Anterior cingulate cortex (tissue), 58 donors: Measurements from ENCODE around the gene STPG1.
A peak's percentile ranks its signal among the peaks of the same experiment; 100 is the strongest.

Experiments used
- DNase-seq, 58 donors: peaks; one replicate each; lab custom pipeline; 2025; lab: John Stamatoyannopoulos, UW

Gene STPG1

DNA sequence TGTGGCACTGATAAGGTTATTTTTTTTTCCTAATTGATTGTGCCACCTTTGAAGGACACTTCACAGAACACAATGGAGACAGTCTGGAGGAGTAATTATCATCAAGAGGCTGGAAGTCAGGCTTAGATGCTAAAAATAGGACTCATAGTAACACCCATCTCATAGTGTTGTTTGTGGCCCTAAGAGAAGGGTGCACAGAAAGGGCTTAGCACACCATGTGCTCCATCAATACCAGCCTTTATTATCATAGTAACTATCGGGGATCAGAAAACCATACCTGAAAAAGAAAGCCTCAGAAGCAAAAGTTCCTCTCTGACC lies 13.9 kb upstream of the STPG1 start:
- no peak for DNase-seq

DNA sequence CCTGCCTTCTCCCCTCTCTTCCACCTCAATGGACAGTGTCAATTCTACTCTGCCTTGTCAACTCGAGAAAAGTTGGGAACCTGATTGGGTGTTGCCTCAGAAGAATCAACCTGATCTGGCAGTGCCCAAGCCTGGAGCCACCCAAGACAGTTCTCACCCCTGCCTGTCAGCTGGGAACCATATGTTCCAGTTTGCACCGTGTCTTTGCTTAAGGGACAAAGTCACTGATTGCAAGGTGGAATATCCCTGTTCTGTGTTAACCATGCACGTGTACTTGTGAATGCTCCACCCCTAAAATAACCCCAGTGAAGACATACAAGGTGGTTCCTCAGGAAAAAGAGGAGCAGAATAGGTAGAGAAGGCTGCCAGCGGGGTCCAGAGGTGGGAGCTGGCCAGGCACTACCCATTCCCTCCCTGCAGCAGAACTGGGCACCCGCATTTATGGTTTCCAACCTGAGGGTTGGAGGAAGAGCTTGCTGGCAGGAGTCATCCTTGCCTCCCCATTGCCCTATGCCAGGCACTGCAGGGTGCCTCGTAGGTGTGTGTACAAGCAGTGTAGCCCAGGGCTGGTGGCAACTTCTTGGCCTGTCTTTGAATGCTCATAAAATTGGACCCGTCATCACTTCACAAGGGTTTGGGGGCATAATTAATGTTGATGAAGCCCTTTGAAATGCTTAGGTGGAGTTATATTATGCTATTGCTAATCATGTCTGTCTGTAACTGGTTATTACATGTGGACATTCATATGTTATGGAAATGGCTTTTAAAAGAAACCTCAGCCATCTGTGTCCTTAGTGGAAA lies 13.4 kb upstream of the STPG1 start:
- no peak for DNase-seq

DNA sequence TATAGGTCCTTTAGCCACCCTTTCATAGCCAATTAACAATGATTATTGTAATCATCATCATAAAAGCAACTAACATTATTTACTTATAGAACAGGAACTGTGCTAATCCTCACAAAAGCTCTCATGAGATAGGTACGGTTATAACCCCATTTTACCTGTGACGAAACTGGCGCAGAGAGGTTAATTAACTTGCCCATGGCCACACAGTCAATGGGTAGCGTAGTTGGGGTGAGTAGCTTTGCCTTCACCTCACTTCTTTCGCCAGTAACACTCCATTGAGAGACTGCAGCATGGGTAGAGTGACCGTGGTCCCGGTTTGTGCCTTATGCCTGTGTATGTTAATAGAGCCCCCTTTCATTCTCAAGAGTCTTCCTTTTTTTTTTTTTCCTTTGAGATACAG lies 12.3 kb upstream of the STPG1 start:
- no peak for DNase-seq

DNA sequence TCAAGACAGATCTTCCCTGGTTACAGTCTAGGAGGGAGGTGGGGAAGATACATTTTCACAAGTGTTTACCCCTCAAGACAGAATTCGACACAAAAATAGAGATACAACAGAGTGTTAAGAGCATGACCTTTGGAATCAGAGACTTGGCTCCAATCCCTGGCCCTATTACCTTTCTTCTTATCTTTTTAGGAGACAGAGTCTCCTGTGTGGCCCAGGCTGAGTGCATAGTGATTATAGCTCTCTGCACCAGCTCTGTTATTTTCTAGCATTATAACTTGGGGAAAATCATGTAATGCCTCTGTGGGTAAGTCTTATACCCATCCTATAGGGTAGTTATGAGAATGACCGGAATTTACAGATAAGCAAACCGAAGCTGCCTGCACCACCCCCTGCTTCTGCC lies 11.9 kb upstream of the STPG1 start:
- no peak for DNase-seq

DNA sequence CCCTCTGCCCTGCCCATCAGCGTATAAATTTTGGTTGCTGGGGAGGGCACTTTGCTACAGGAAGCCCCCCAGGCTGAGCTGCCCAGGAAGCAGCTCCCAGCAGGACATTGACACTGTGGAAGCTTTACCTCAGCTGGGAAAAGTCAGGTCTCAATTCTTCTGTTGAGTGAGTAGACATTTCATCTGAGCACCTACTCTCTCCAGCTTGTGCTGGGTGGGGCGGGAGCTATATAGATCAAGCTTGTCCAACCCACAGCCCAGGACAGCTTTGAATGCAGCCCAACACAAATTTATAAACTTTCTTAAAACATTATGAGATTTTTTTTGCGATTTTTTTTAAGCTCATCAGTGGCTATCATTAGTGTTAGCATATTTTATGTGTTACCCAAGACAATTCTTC lies 11.4 kb upstream of the STPG1 start:
- DNase-seq, result no peak

DNA sequence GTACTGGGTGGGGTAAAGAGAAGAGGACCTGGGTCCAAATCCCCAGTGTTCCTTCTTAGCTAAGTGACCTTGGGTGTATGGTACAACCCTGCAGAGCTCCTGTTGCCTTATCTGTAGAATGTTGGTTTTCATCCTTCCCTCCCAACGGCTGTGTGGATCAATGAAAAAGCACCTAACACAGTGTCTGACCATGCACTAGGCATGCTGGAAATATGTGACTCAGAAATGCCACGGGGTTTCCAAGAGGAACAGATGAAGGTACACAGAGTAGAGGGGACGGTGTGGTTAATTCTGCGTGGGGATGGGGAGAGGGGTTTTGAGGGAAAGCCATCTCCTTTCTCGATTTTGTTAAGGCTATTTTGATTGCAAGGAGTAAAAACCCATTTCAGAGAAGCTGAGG lies 10.6 kb upstream of the STPG1 start:
- no peak for DNase-seq

DNA sequence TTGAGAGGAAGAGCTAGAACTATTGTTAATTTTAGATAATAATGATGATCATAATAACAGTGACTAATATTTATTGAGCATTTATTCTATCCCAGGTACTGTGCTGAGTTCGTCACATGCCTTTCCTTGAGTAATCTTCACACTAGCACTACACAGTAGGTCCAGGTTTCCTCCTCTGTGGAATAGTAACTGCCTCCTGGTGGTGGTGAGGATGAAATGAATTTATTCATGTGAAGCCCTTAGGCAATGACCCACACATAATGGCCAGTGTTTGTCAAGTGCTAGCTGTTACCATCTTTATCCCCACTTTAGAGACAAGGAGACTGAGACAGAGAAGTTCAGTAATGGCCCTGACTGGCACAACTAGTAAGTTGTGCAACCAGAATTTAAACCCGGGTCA lies 7.9 kb upstream of the STPG1 start:
- DNase-seq, result no peak

DNA sequence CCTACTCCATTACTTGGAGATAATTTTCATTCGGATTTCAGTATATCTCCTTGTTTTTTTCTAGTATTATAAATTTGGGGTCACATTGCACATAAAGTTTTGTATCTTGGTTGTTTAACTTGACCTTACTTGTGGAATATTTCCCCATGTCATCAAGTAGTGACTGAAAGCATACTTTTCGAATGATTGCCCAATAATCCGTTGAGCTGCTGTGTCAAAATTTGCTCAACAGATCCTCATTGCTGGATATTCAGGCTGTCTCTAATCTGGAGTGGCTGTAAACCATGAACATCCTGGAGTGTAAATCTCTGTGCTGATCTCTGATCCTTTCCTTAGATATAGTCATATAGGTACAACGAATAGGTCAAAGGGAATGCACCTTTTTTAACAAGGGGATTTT lies 7.0 kb upstream of the STPG1 start:
- no peak for DNase-seq

DNA sequence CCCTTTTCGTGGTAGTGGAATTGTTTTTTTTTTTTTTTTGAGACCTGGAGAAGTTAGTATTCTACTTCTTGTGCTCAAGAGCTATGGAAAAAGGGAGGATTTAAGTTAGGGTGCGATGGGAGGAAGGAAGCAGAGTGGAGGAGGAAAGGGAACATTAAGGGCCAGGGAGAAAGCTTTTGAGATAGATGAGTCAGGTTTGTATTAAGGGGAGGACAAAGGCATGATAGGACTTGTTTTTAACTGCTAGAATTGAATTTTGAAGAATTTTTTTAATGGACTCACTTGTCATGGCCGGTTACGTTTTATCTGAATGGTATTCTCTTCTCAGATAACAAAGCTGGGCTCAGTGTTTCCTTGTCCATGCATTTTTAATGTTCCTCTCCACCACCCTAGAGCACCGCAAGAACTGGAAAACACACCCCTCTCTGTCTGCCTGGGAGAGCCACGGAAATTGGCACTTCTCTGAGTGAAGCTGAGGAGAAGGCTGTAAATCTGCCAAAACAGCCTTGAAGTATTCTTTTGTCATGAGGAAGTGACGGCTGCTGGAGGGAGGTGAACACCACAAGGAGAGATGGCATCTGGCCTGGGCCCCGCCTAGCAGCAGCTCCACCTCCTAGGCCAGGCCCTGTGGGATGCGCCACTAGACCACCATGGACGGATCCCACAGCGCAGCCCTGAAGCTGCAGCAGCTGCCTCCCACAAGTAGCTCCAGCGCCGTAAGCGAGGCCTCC lies 5.5 kb upstream of the STPG1 start:
- peak in 28 of 58 donors; percentile 11 to 79 (median 42) for DNase-seq

DNA sequence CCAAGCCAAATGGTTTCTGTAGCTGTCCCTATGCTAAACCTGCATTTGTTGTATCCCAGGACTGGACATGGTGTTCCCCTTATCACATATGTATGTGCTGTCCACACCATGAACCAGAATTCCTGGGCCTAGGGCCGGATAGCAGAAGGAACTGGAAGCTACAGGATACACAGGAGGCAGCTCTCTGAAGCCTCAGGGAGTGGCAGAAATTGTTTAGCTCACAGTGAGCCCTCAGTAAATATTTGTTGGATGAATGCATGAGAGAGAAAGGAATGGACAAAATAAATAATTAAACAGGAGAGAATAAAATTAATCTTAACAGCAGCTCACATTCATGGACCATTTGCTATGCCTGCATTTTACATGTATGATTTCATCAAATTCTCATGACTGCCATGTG lies 4.1 kb upstream of the STPG1 start:
- DNase-seq, result no peak

DNA sequence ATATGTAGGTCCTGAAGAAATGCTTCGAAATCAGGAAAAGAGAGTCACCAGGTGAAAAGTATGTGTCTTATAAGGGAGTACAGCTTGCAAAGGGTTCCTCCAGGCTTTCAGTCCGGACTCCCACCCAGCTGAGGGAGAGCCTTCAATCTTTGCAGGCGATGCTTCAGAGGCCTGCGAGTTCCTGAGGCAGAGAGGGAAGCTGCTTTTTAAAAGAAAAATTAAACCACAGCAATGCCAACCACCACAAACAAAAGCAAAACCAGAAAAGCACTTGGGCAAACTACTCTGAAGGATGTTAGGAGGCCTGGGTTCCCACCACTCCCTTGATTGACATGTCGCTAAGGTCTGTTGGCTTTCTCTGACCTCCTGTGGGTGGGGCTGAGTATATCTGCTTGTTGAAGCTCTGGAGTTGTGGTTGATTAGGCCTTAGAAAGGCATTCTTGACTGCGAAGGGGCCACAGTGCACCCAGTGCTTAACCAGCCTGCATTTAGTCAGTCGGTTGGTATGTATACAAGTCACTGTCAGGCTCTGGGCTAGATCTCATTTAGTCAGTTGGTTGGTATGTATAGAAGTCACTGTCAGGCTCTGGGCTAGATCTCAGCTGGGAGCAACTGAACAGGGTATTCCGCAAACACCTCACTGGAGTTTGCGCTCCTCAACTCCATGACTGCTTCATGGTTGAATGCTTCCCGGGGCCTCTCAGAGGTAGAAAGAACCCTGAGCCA lies 3.2 kb upstream of the STPG1 start:
- DNase-seq, result no peak

DNA sequence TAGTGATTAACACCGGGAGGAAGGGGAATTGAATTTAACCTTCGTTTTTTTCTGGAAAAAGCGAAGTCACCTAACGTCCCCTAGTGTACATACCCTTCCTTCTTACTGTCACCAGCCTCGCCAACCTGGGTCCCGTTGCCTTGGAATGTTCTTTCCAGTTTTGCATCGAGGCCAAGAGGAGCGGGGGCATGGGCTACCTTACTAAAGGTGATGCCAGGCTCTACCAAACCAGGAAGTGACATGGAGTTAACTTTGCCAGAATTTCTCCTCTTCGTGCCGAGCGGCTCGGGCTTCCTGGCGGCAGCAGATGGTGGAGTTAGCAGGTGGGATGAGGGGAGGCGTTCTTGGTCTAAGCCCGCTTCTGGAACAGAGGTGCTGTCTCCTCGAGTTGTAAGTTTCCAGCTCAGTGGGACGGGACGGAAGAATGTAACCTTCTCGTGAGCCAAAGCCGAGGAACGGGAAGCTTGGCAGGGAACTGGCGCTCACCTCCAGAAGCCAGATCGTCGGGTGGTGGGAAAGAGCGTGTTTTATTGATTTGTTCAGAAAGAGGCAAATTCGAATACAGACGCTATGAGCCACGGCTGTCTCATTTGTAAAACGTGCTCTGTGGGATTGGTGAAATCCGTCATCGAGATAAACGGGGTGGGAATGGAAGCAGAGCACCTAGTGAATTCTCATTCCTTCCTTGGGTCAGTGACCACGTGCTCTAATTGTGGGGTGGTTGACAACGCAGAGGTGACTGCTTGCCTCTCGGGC lies 2.5 kb upstream of the STPG1 start:
- peak in 4 of 58 donors; percentile 48 to 71 (median 51) for DNase-seq

DNA sequence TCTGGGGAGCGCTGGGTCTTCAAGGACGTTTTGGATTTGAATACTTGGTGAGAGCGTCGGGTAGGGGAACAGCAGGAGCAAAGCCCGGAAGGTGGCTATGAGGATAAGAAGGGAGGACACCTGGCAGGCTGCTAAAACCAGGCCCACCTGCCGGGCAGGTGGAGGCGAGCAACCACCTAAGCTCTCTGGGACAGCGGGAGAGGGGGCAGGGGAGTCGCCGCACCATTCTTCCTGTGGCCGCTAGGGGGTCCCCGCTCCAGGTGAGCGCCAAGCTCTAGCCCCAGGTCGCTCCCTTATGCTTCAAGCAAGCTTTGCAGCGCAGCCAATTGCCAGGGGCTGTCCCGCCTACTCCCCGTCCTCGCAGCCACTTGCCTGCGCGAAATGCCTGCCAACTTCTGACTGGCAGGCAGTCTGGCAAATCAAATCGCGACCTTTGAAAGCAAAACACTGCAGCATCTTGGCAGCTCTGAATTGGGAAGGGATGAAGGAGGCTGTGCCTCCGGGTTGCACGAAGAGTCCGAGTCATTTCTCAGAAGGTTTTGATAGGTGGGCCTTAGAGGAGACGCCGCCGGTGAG lies 1.8 kb upstream of the STPG1 start, which contains the start of gene NIPAL3:
Gene NIPAL3 (plus strand): TSS at position 469 of the 576 bp plus-strand sequence. CDS start 3,746 bp downstream, outside the sequence.
- DNase-seq, result peak; percentile 48 to 98 (median 94)

DNA sequence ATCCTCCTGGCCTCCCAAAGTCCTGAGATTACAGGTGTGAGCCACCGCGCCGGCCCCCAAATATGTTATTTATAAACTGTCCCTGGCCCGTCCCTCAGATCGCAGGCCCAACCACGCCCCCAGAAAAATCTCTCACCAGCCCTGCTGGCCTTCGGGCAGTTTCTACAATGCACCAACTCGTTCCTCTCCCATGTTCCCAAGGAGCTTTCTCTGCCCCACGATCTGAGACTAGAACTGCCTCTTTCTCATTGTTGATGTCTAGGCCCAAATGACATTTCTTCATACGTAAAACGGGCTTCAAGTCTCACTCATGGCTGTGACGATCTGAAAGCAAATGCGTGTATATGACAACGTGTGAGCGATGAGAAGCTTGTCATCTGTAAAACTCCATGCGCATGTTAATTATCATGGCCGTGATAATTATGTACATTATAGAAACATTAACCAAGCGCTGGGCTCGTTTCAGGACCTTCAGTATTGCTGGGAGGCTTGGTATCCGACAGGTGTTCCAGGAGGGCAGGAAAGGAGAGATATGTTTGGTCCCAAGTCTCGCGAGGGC lies 1.3 kb upstream of the STPG1 start:
- DNase-seq, result no peak

DNA sequence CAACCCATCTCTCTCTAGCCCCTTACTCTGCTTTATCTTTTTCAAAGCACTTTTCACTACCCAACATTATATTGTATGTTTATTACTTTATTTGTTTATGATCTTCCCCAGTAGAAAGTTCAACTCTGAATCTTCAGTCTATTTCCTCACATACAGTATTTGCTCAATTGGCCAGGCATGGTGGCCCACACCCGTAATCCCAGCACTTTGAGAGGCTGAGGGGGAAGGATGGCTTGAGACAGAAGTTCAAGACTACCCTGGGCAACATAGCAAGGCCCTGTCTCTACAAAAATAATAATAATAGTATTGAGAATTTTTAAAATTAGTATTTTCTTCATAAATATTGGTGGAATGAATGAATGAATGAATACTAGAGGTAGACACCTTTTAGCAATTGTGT lies 1.2 kb downstream of the STPG1 start:
- DNase-seq, result no peak

DNA sequence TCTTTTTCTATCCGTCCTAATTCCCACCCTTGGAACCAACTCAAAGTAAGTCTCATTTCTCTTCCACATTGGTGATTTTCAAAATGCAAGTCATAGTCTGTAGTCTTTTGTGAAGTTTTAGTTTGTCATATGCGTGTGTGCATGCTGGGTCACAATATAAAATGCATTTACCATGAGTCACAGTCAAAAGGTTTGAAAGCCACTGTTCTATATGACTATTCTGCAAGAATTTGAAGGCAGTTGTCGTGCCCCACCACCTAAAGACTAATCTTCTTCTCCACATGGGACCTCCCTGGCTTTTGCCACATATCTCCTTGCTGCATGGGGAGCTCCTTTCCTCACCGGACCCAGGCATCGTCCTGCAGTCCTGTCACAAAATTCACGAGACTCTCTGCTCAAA lies 1.6 kb downstream of the STPG1 start:
- no peak for DNase-seq

DNA sequence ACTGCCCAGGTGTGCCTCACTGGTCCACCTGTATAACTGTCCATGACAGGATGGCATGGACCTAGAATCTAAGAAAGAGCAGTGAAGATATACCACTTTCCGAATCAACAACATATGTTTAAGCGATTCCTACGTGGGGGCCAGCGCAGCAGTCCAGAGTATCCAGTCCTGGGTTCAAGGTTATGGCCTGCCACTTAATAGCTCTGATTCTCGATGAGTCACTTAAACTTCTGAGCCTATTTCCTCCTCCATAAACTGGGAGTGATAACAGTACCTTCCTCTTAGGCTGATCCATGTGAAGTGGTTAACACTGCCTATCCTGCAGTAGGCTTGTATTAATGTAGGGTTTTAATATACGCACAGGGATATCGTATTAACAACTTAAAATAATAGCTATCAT lies 2.8 kb downstream of the STPG1 start:
- DNase-seq, result no peak

DNA sequence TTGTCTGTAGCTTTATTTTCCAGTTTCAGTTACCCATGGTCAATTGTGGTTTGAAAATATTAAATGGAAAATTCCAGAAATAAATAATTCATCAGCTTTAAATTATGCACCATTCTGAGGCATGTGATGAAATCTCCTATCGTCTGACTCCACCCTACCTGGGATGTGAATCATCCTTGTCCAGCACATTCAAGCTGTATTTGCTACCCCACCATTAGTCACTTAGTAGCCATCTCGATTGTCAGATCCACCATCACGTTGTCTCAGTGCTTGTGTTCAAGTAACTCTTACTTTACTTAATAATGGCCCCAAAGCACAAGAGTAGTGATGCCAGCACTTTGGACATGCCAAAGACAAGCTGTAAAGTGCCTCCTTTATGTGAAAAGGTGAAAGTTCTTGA lies 4.0 kb downstream of the STPG1 start:
- no peak for DNase-seq

DNA sequence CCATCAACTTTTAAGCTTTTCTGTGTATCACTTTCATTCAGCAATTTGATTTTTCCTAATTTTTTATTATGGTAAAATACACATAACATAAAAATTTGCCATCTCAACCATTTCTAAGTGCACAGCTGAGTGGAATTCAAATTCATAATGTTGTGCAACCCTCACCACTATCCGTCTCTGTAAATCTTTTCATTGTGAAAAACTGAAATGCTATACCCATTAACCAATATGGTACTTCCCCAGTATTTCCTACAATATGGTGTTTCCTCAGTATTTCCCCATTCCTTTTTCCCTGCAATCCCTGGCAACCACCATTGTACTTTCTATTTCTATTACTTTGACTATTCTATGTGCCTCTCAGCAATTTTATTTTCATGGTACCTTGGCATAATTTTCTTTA lies 6.8 kb downstream of the STPG1 start:
- DNase-seq, result no peak

DNA sequence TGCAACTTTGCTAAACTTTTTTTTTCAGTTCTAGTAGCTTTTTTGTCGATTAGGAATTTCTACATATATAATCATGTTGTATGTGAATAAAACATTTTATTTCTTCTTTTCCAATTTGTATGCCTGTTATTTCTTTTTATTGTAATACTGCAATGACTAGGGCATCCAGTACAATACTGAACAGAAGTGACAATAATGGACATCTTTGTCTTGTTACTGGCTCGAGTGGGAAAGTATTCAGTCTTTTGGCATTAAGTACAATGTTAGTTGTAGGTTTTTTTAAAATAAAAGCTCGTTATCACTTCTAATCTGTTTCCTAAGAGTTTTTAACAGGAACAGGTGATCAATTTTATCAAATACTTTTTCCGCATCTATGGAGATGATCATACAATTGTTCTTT lies 9.8 kb downstream of the STPG1 start:
- peak in 1 of 58 donors; percentile 12 for DNase-seq
